Central memory CD8-positive, alpha-beta T cell (primary cell): ENCODE results near the gene TGFA.

ENCODE experiments used
- ATAC-seq: fragments of 150-1000 bp; cut with Tn5 transposase; replicated peaks from 2 replicates; pipeline ENCODE4 v1.10.0; 2022; ENCODE audit warnings: mild to moderate bottlenecking, moderate FRiP score, moderate number of reproducible peaks; ENCODE audit not compliant: poor library complexity, severe bottlenecking; ENCODE audit errors: extremely low read depth
- DNase-seq, 2 donors: peaks; one replicate each; pipeline ENCODE4 v3.0.0; 2021; ENCODE audit warnings: low spot score in 2 of 2
- H3K27ac Mint-ChIP-seq: one replicate; pipeline ENCODE4 v1.8.0; 2022; ENCODE audit warnings: low read depth, mild to moderate bottlenecking, moderate library complexity, mixed read lengths
- H3K27me3 Mint-ChIP-seq: one replicate; pipeline ENCODE4 v1.8.0; 2022; ENCODE audit warnings: mixed read lengths
- H3K36me3 Mint-ChIP-seq: one replicate; pipeline ENCODE4 v1.8.0; 2022; ENCODE audit warnings: mild to moderate bottlenecking, moderate library complexity, mixed read lengths; ENCODE audit not compliant: insufficient read depth
- H3K4me1 Mint-ChIP-seq: one replicate; pipeline ENCODE4 v1.8.0; 2022; ENCODE audit warnings: mixed read lengths
- H3K4me3 Mint-ChIP-seq: one replicate; pipeline ENCODE4 v1.8.0; 2022; ENCODE audit warnings: mild to moderate bottlenecking, moderate library complexity, mixed read lengths
- H3K9me3 Mint-ChIP-seq: one replicate; pipeline ENCODE4 v1.8.0; 2022; ENCODE audit warnings: mixed read lengths

TGFA gene

GRCh38 chr2:70515938-70516337, 37.7 kb downstream of the TGFA start:
- H3K4me1 Mint-ChIP-seq = peaks cover 9% of the 10 kb centered on the region
- H3K27ac Mint-ChIP-seq = no peak overlapping the region
- no peaks in the 10 kb centered on the region for H3K9me3 Mint-ChIP-seq
- H3K27me3 Mint-ChIP-seq = no peaks in the 10 kb centered on the region
- H3K36me3 Mint-ChIP-seq = peaks cover 1% of the 10 kb centered on the region
- ATAC-seq (no peak), DNase-seq (no peak)
- H3K4me3 Mint-ChIP-seq = no peak overlapping the region

DNA sequence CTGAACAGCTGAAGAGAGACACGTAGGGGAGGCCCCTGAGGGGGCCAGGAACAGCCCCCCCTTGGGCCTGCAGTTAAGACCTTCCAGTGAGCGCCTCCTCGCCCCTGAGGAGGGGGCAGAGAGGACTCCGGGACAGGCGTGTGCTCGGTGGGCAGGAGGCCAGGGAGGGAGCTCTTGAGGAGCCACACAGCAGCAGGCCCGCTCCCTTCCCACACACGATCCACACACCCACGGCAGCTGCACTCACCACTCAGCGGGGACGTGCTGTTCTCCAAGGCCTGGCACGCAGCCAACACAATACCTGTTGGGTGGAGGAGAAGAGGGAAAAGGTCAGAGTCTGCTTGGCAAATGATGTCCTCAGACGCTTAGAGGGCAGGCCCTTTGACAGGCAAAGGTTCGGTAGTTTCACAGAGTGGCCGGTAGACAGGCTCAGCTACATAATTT, 39.0 kb downstream of the TGFA start:
- H3K36me3 Mint-ChIP-seq = no peaks in the 10 kb centered on the region
- peaks cover 14% of the 10 kb centered on the region for H3K4me1 Mint-ChIP-seq
- ATAC-seq (no peak), DNase-seq (no peak)
- no peak overlapping the region for H3K4me3 Mint-ChIP-seq
- no peaks in the 10 kb centered on the region for H3K27me3 Mint-ChIP-seq
- H3K9me3 Mint-ChIP-seq = no peaks in the 10 kb centered on the region
- no peak overlapping the region for H3K27ac Mint-ChIP-seq

- Mint-ChIP-seq H3K36me3 (no peaks in the 10 kb centered on the region), H3K4me3 (no peak overlapping the region)
- no peak for ATAC-seq
Observed at GRCh38 chr2:70513738-70514137, 39.9 kb downstream of the TGFA start.

DNA sequence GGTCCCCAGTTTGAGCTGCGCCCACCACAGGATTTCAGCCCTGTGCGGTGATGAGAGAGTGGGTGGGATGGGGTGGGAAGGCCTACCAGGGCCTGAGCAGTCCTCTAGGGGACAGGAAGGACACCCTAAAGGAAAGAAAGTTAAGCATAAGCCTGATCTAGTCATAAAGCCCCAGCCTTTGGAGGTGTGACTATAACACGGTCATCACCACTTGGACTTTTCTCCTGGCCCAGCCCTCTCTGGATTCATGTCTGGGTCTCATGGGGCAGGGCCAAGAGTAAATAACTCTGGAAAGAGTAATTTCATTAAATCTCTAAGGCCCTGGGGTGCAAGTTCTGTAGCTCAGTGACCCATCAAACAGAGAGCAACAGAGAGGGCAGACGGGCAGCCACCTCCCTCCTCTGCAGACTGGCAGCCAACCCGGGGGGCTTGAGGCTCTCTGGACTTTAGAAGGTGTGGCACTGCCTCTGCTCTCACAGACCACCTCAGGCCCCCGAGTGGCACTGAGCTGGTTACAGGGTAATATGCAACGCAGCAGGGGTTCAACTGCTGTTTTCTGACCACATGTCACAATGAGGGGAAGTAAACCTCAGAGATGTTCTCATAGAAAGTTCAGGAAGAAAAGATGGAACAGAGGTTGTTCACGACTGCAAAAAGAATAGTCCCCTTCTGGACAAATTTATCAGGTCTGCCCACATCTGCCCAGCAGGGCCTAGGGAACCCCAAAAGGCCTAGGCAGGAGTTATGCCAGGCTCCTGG, 41.5 kb downstream of the TGFA start:
- ATAC-seq = no peak
- peaks cover 14% of the 10 kb centered on the region for H3K4me1 Mint-ChIP-seq
- no peak for DNase-seq
- H3K9me3 Mint-ChIP-seq = no peaks in the 10 kb centered on the region
- H3K27me3 Mint-ChIP-seq = no peaks in the 10 kb centered on the region
- no peak overlapping the region for H3K27ac Mint-ChIP-seq
- H3K4me3 Mint-ChIP-seq = no peak overlapping the region
- H3K36me3 Mint-ChIP-seq = no peaks in the 10 kb centered on the region

More at GRCh38 chr2:70513738-70514137, 39.9 kb downstream of the TGFA start:
- H3K4me1 Mint-ChIP-seq = peaks cover 14% of the 10 kb centered on the region
- no peaks in the 10 kb centered on the region for H3K9me3 Mint-ChIP-seq
- no peaks in the 10 kb centered on the region for H3K27me3 Mint-ChIP-seq
- no peak for DNase-seq
- no peak overlapping the region for H3K27ac Mint-ChIP-seq

DNA sequence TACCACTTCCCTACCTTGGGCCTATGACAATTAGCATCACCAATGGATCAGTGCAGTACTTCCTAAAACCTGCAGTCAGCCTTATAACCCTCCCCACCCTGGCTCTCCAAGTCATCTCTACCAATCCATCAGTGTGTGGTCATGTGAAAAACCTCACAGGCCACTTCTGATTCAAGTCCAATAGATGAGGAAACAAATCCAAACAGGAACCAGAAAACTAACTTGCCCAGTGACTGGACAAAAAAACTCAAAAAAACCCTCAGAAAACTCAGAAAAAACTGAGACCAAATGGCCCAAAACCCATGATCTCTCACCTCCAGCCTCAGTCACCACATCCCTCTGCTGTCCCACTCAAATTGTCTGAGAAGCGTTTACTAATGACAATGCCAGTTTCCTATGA, 43.3 kb downstream of the TGFA start:
- no peak overlapping the region for H3K27ac Mint-ChIP-seq
- H3K27me3 Mint-ChIP-seq = no peaks in the 10 kb centered on the region
- no peaks in the 10 kb centered on the region for H3K9me3 Mint-ChIP-seq
- H3K36me3 Mint-ChIP-seq = no peaks in the 10 kb centered on the region
- no peak overlapping the region for H3K4me3 Mint-ChIP-seq
- DNase-seq (no peak), ATAC-seq (no peak)
- peaks cover 5% of the 10 kb centered on the region for H3K4me1 Mint-ChIP-seq

DNA sequence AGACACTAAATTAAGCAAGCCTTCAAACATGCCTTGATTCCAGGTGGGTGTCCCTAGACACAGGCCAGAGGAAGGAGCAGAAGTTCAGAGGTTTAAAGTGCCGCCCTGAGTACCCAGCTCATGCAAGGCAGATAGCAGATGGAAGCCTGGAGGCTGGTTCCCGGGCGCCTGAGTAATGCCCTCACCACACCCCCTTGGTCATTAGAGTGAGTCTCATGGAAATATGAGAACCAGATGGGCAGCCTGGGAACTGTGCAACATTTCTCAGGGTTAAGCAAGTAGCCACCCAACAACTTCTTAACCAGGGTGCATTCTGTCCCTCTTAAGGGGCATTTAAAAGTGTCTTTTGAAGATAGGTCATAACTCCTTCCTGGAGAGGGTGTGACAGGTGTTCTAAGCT, 44.1 kb downstream of the TGFA start:
- no peak for DNase-seq
- peaks cover 5% of the 10 kb centered on the region for H3K4me1 Mint-ChIP-seq
- no peak for ATAC-seq
- H3K36me3 Mint-ChIP-seq = no peaks in the 10 kb centered on the region
- no peaks in the 10 kb centered on the region for H3K27me3 Mint-ChIP-seq
- H3K9me3 Mint-ChIP-seq = no peaks in the 10 kb centered on the region
- no peak overlapping the region for H3K27ac Mint-ChIP-seq
- no peak overlapping the region for H3K4me3 Mint-ChIP-seq

DNA sequence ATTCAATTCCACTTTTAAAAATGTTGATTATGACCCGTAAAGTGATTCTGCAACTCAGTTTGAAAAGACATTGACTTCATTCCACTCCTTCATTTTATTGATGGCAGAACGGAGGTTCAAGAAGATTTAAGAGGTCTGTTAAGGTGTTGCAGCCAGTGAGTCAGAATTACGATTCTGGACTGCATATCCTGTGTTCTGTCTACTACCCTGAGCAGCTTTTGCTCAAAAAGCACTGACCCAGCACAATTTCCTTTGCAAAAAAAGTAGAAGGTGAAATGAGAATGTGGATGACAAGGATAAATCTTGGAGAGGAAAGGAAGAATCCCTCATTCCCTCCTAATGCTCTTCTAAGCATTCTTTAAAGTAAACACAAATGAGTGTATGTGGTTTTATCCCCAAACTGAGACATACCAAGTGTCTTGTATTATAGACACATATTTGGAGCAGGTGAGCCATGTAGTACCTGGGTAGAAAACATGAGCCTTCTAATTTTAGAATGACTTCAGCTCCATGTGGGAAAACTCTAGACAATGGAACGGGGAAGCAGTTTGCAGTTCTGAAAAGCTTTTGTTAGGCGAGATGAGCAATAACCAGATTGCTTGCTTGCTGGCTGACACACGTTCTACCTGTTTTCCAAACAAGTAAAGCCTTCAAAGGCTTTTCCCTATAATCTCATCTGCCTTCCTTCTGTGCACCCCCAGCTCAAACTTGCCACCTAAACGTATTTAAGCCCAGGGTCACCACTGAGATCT, 44.7 kb downstream of the TGFA start:
- ATAC-seq (no peak), DNase-seq (no peak)
- no peaks in the 10 kb centered on the region for H3K27me3 Mint-ChIP-seq
- peaks cover 5% of the 10 kb centered on the region for H3K4me1 Mint-ChIP-seq
- H3K36me3 Mint-ChIP-seq = no peaks in the 10 kb centered on the region
- H3K9me3 Mint-ChIP-seq = no peaks in the 10 kb centered on the region
- no peak overlapping the region for H3K27ac Mint-ChIP-seq
- no peak overlapping the region for H3K4me3 Mint-ChIP-seq

GRCh38 chr2:70505613-70506391, 47.8 kb downstream of the TGFA start:
- H3K27ac Mint-ChIP-seq = no peak overlapping the region

DNA sequence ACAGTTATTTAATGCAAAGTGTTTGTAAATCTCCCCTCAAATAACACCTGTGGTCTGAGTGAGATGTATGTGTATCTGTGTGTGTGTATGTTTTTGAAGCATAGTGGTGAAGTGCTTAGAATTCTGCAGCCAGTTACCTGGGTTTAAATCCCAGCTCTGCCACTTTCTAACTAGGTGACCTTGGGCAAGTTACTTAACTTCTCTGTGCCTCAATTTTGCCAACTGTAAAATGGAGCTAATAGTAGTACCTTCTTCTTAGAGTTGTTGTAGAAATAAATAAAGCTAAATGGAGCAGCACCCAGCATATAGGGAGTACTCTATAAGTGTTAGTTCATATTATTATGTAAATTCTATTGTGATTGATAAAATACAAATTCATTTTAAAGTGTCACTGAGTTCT, 48.9 kb downstream of the TGFA start:
- H3K27me3 Mint-ChIP-seq = no peaks in the 10 kb centered on the region
- H3K36me3 Mint-ChIP-seq = no peaks in the 10 kb centered on the region
- peaks cover 9% of the 10 kb centered on the region for H3K4me1 Mint-ChIP-seq
- H3K27ac Mint-ChIP-seq = no peak overlapping the region
- H3K4me3 Mint-ChIP-seq = no peak overlapping the region
- DNase-seq (no peak), ATAC-seq (no peak)
- H3K9me3 Mint-ChIP-seq = no peaks in the 10 kb centered on the region

More at GRCh38 chr2:70505613-70506391, 47.8 kb downstream of the TGFA start:
- H3K27me3 Mint-ChIP-seq = no peaks in the 10 kb centered on the region
- DNase-seq (no peak), ATAC-seq (no peak)
- H3K4me3 Mint-ChIP-seq = no peak overlapping the region
- H3K36me3 Mint-ChIP-seq = no peaks in the 10 kb centered on the region
- peaks cover 14% of the 10 kb centered on the region for H3K4me1 Mint-ChIP-seq
- H3K9me3 Mint-ChIP-seq = no peaks in the 10 kb centered on the region

DNA sequence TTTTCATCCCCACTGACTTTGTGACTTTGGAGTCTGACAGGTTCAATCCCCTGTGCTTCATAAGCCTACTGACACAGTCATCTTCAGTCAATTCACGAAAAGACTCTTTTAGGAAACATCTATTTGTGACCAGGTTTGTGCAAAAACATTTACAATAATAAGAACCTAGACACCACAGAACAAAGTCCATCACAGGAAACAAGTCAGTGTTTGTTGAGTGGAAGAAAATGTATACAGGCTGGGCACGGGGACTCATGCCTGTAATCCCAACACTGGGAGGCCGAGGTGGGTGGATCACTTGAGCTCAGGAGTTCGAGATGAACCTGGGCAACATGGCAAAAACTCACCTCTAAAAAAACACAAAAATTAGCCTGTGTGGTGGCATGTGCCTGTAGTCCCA, 49.7 kb downstream of the TGFA start:
- H3K4me3 Mint-ChIP-seq = no peak overlapping the region
- ATAC-seq (no peak), DNase-seq (no peak)
- no peak overlapping the region for H3K27ac Mint-ChIP-seq
- no peaks in the 10 kb centered on the region for H3K36me3 Mint-ChIP-seq
- no peaks in the 10 kb centered on the region for H3K27me3 Mint-ChIP-seq
- H3K9me3 Mint-ChIP-seq = no peaks in the 10 kb centered on the region
- H3K4me1 Mint-ChIP-seq = peaks cover 9% of the 10 kb centered on the region

- ATAC-seq (peak; percentile 19), DNase-seq (no peak)
- H3K4me3 Mint-ChIP-seq = no peak overlapping the region
- peaks cover 4% of the 10 kb centered on the region for H3K27me3 Mint-ChIP-seq
- no peaks in the 10 kb centered on the region for H3K9me3 Mint-ChIP-seq
- H3K4me1 Mint-ChIP-seq = peaks cover 14% of the 10 kb centered on the region
- no peak overlapping the region for H3K27ac Mint-ChIP-seq
- H3K36me3 Mint-ChIP-seq = no peaks in the 10 kb centered on the region
Observed at GRCh38 chr2:70501728-70502127, 51.9 kb downstream of the TGFA start.

DNA sequence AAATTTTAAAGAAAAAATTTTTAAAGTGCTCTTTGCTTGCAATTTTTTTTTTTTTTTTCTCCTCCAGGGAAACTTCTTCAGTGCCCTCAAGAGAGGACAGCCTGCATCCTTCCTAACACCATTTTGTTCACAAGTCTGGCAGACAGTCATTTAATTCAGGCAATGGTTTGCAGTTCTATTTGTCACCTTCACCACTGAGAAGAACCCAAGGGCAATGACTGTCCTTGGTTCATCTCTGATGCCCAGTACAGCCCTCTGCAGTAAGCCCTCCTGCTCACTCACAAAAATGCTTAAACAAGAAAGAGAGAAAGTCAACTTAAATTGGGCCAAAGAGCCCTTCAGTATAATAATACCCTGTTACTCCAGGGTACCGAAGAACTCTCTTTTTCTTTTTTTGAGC, 52.4 kb downstream of the TGFA start:
- H3K36me3 Mint-ChIP-seq = no peaks in the 10 kb centered on the region
- no peak for DNase-seq
- H3K27ac Mint-ChIP-seq = no peak overlapping the region
- ATAC-seq = no peak
- peaks cover 14% of the 10 kb centered on the region for H3K4me1 Mint-ChIP-seq
- H3K9me3 Mint-ChIP-seq = no peaks in the 10 kb centered on the region
- H3K4me3 Mint-ChIP-seq = no peak overlapping the region
- H3K27me3 Mint-ChIP-seq = peaks cover 9% of the 10 kb centered on the region
